Right forelimb (tissue), 1 donor: ENCODE results near the gene ASB2.

Source experiments
- DNase-seq: peaks from one replicate; pipeline ENCODE4 v3.0.0-alpha.2; 2018

Gene ASB2

GRCh38 chr14:93898081-93898611 is 78.2 kb downstream of the ASB2 start:
- DNase-seq: no peak

DNA sequence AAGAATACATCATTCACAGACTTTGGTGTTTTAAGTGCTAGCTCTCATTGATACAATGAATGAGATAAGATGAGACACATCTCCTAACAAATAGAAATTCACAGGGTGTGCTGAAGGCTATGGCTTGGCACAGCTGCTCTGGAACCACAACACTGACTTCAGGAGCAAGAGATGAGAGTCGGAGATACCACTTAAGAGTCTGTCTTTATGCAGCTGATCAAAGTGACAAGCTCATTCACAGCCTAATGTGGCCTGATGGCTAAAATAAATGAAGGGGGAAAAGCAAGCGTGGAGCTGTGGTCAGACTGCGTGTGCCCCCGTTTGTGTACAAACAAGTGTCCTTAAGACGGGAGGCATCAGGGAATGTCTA is 78.9 kb downstream of the ASB2 start:
- DNase-seq: no peak

DNA sequence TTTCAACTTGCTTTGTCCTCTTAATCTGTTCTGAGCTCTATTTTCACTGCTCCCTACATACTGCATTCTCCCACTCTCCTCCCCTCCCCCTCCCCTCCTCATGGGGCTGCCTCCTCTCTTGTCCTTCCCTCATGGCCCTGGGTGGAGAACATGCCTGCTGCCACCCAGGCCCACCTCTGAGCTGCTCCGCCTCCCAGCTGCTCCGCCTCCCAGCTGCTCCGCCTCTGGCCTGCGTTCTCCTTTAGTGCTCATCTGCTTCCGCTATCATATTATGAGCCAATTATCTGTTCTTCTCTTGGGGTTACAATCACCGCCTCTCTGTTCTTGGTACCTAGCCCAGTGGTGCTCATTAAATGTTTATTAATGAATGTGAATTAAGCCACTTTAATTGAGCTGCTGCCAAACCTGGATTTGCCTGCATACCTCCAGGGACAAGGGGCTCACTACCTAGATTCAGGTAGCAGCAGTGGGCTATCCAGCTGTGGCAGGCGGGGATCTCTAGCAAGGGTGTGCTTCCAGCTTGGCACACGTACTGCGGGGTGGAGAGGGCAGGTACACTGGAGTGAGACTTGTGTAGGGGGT is 81.3 kb downstream of the ASB2 start:
- no peak for DNase-seq

DNA sequence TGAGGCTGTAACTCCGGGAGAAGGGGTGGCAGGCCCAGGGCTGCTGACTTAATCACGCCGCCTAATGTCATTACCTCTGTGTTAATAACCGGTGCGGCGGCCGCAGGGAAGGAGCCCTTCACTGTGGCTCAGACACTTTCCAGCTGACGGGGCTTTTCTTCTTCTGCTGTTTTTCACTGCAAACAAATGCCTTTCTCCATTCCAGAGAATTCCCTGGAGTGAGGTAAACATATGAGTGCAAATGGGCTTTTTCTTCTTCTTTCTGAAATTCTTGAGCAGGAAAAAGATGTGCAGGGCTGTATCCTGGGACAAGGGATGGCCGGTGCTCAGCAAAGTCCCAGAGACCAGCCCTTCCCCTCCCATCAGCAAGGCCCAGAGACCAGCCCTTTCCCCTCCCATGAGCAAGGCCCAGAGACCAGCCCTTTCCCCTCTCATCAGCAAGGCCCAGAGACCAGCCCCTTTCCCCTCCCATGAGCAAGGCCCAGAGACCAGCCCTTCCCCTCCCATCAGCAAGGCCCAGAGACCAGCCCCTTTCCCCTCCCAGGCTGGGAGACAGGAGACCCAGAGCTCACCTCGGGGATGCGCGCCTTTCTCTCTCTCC is 82.6 kb downstream of the ASB2 start:
- DNase-seq: no peak

DNA sequence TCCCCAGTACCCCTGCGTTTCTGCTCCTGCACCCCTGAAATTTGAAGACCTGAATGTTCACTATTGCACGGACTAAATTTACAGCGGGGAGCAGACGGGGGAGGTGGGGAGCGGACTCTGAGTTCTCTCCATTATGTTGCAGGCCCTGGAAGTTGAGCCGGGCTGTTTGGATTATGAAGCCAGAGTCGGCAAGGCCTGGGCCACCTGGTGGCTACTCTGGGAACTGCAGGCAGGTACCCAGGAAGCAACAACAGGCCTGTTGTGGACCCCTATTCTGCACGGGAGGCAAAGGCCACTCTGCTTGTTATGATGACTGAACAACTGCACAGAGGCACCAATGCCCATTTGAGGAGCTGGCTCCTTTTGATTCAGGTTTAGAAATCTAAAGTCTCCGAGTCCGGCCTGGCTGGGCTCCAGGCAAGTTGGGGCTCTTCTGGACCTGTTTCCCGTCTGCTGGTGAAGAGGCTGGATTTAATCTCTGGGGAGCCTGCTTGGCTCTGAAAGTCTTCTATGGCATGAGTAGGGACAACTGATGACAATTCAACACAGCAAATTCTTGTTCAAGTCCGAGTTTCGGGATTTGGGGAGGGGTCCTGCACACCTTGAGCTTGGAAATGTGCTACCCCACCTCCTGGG is 83.3 kb downstream of the ASB2 start:
- DNase-seq: peak; percentile 88

DNA sequence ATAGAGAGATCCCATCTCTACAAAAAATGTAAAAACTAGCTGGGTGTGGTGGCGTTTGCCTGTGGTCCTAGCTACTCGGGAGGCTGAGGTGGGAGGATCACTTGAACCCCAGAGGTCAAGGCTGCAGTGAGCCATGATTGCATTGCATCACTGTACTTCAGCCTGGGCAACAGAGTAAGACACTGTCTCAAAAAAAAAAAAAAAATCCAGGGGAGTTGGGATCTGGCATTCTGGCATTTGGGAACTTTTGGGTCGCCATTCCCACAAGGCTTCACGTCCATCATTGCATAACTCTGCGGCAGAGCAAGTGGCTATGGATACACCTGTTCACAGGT is 83.9 kb downstream of the ASB2 start:
- DNase-seq: no peak

- DNase-seq: no peak
Observed at GRCh38 chr14:93891756-93892504, 84.4 kb downstream of the ASB2 start.

- no peak for DNase-seq
Observed at GRCh38 chr14:93889739-93890483, 86.5 kb downstream of the ASB2 start.

DNA sequence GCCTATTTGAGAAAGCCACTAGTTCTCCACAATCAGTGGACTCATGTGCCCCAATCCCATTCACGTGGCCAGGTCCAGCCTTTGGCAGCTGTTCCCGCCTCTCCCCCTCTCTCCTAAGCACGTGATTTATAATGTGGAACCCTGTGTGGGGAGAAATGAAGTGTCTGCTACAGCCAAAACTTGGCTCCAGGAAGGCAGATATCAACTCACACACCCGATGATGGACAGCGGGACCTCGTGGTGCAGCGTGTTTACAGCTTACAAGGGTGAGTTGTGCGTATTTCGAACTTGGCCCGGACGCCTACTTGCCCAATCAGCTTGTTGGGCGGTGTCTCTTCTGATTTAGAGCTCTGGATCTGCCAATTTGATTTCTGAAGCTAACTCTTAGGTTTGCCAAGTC is 87.4 kb downstream of the ASB2 start:
- no peak for DNase-seq

DNA sequence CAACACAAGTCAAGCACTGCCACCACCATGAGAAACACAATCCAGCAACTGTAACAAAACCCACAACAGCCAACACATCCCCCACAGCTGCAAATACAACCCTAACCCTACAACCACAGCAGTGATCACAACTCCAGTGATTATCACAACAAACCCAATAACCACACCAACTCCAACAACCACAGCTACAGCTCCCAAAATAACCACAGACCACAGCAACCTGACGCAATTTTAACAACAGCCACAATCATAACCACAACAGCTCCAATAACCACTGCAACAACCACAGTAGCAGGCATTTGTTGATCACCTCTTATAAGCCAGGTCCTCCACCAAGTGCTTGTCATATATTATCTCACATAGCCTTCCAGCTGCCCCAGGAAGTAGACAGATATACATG is 91.4 kb downstream of the ASB2 start:
- DNase-seq: no peak
